AG04449 (cell line): Measurements from ENCODE around the gene GPBP1.
A peak's percentile ranks its signal among the peaks of the same experiment; 100 is the strongest.
"Not testable (repeated sequence)": the region's sequence is repeated elsewhere in the genome, so short reads cannot be mapped to it uniquely, and the experiment has no call there.

Experiments
- CTCF ChIA-PET: fragments of 350-600 bp; formaldehyde crosslinking; extraction: SDS; loops from one replicate; lab custom pipeline; 2021; ENCODE audit warnings: antibody characterized with exemption; lab: Yijun Ruan, JAX
- POLR2A ChIA-PET: fragments of 400-600, 350-600 bp; formaldehyde crosslinking; extraction: SDS; loops from one replicate; lab custom pipeline; 2020; ENCODE audit warnings: antibody characterized with exemption, inconsistent platforms; lab: Yijun Ruan, JAX
- DNase-seq: peaks from one replicate; pipeline ENCODE4 v3.0.0-alpha.2; 2010; ENCODE audit warnings: low read depth, low spot score
- H3K4me3 ChIP-seq: 2 replicates; pipeline ENCODE4 v1.5.1; 2011; ENCODE audit warnings: low read depth, mild to moderate bottlenecking, control low read depth, low read length
- CTCF ChIP-seq: IDR thresholded peaks from one replicate; pipeline ENCODE4 v1.5.1; 2011; ENCODE audit warnings: mild to moderate bottlenecking, moderate library complexity, low read length, control low read depth, inconsistent platforms; ENCODE audit not compliant: insufficient read depth; ENCODE audit errors: missing control alignments

Gene GPBP1

DNA sequence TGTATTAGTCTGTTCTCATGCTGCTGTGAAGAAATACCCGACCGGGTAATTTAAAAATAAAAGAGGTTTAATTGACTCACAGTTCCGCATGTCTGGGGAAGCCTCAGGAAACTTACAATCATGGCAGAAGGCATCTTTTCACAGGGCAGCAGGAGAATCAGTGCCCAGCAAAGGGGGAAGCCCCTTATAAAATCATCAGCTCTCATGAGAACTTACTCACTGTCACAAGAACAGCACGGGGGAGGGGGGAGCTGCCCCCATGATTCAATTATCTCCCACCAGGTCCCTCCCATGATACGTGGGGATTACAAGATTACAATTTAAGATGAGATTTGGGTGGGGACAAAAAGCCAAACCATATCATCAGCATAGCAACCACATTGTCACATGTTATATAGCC, 102.5 kb downstream of the GPBP1 start:
- DNase-seq = no peak
- TF ChIP-seq CTCF = no peak
- ChIA-PET POLR2A (no interaction called here), CTCF (interaction anchor here (1.1 to 4.3 kb wide), 3 partner anchors 8 to 376 kb away, joined by 3 to 38 read pairs (median 8); no protein-coding TSS in a partner anchor)
- no peak overlapping the region for H3K4me3 ChIP-seq

DNA sequence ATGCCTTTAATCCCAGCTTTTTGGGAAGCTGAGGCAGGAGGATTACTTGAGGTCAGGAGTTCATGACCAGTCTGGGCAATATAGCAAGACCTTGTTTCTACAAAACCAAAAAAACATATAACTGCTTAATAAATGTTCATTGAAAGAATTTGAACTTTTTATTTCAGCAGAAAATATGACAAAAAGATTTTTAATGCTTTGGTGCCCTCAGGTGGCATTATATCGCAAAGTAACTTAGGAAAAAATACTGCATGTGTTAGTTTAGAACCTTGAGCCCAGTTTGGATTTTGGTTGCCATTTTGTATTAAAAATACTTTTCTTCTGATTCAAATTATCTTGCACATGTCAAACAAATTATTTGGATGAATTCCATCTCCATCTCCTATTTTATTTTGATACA, 103.2 kb downstream of the GPBP1 start:
- ChIA-PET POLR2A (no interaction called here), CTCF (interaction anchor here (0.8 to 4.3 kb wide), 6 partner anchors 9 to 376 kb away, joined by 3 to 38 read pairs (median 4); no protein-coding TSS in a partner anchor)
- peak; percentile 2 for TF ChIP-seq CTCF
- H3K4me3 ChIP-seq = no peak overlapping the region
- no peak for DNase-seq

GRCh38 chr5:57280853-57281252, 107.0 kb downstream of the GPBP1 start:
- ChIA-PET CTCF (no interaction called here), POLR2A (no interaction called here)
- TF ChIP-seq CTCF = no peak
- DNase-seq = no peak
- no peak overlapping the region for H3K4me3 ChIP-seq

DNA sequence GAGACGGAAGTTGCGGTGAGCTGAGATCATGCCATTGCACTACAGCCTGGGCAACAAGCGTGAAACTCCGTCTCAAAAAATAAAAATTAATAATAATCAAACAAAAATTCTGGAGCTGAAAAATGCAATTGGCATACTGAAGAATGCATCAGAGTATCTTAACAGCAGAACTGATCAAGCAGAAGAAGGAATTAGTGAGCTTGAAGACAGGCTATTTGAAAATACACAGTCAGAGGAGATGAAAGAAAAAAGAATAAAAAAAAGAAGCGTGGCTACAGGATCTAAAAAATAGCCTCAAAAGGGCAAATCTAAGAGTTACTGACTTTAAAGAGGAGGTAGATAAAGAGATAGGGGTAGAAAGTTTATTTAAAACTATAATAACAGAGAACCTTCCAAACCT, 111.2 kb downstream of the GPBP1 start:
- CTCF ChIA-PET = interaction anchor here (7.1 kb wide), 1 partner anchor 13 kb away, joined by 39 read pairs; no protein-coding TSS in a partner anchor
- POLR2A ChIA-PET, H3K4me3 ChIP-seq, DNase-seq: not testable (repeated sequence)

DNA sequence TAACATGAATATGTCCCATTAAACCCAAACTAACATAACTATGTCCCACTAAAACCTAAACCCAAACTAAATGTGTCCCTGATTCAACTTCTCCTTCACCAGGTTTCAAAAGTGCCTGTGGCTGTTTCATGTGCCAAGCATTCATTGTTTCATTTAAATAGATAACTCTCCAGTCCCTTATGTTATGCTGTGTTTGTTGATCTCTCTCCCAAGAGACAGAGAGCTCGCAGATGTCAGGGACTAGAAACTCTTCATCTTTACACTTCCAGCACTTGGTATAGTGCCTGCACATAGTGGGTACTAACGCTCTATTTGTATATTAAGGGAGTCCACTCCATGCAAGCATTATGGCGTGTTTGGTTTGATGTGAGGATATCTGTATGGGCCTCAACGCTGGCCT, 118.0 kb downstream of the GPBP1 start:
- TF ChIP-seq CTCF = no peak
- no peak for DNase-seq
- ChIA-PET CTCF (no interaction called here), POLR2A (no interaction called here)
- H3K4me3 ChIP-seq = no peak overlapping the region

GRCh38 chr5:57292336-57292735, 118.5 kb downstream of the GPBP1 start:
- H3K4me3 ChIP-seq = no peak overlapping the region
- no peak for TF ChIP-seq CTCF
- ChIA-PET POLR2A (no interaction called here), CTCF (no interaction called here)
- no peak for DNase-seq
